ENCODE data around the gene OR51B4. TPM values are rescaled to one million over a fixed set of nuclear protein-coding genes. Genes with fewer than 3 reads are reported as not detected.

OR51B4 gene
- total RNA-seq, 4 donors from 2014 or later = not detected

DNA sequence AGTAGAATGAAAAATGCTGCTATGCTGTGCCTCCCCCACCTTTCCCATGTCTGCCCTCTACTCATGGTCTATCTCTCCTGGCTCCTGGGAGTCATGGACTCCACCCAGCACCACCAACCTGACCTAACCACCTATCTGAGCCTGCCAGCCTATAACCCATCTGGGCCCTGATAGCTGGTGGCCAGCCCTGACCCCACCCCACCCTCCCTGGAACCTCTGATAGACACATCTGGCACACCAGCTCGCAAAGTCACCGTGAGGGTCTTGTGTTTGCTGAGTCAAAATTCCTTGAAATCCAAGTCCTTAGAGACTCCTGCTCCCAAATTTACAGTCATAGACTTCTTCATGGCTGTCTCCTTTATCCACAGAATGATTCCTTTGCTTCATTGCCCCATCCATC is 17.1 kb downstream of the OR51B4 start:
- TF ChIP-seq, protein P1, sequence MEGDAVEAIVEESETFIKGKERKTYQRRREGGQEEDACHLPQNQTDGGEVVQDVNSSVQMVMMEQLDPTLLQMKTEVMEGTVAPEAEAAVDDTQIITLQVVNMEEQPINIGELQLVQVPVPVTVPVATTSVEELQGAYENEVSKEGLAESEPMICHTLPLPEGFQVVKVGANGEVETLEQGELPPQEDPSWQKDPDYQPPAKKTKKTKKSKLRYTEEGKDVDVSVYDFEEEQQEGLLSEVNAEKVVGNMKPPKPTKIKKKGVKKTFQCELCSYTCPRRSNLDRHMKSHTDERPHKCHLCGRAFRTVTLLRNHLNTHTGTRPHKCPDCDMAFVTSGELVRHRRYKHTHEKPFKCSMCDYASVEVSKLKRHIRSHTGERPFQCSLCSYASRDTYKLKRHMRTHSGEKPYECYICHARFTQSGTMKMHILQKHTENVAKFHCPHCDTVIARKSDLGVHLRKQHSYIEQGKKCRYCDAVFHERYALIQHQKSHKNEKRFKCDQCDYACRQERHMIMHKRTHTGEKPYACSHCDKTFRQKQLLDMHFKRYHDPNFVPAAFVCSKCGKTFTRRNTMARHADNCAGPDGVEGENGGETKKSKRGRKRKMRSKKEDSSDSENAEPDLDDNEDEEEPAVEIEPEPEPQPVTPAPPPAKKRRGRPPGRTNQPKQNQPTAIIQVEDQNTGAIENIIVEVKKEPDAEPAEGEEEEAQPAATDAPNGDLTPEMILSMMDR (IDR thresholded peaks at IDR 0.05; ENCODE audit: low read depth) = no peak

DNA sequence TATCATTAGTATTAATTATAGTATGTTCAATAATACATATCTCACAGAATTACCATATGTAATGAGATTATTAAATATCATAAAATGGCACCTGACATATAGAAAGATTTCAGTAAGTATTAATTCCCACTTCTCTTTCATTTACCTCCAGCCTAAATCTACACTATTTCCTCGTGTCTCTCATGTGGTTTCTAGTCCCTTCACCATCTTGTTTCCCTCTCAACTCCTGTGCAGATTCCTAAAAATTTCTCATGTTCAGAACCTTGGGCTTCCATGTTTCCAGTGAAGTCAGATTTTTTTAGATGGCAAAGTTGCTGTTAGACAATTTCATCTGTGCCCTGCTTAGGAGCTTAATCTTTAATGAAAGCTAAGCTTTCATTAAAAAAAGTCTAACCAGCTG is 17.9 kb downstream of the OR51B4 start:
- TF ChIP-seq, protein P1 (IDR thresholded peaks at IDR 0.05; ENCODE audit: low read depth) = no peak

DNA sequence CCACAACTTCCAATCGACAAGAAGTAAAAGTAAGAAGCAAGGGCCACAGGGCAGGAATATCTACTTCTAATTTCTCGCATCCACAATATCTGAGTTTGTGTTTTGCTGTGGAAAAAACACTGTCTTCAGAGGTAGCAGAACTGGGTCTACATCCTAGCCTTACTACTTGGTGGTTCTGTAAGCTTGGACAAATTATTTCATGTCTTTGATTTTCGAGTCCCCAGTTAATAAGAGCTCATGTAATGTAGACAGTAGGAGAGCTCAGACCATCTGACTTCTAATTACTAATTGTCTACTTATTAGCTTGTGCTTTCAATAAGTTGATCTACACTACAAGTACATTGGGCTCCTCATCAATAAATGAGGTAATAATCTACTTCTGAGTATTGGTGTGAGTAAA is 18.7 kb downstream of the OR51B4 start:
- TF ChIP-seq, protein P1 (IDR thresholded peaks at IDR 0.05; ENCODE audit: low read depth) = no peak

DNA sequence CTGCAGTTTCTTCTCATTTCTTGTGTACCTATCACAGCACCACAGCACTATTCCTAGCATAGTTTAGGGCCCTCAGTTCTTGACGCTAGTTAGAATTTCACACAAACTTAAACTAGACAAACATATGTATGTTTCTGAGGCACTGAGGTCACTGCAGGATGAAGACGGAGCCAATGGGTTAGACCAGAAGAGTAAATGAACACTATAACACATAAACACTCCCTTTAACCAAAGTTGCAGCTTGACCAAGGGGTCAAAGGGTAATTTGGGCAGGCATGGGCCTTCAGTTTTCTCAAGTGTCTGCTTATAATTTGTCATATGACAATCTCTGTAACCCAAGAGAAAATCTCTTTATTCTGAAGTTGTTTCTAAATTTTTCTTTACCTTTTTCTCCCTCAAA is 19.1 kb downstream of the OR51B4 start:
- TF ChIP-seq, protein P1 (IDR thresholded peaks at IDR 0.05; ENCODE audit: low read depth) = no peak

DNA sequence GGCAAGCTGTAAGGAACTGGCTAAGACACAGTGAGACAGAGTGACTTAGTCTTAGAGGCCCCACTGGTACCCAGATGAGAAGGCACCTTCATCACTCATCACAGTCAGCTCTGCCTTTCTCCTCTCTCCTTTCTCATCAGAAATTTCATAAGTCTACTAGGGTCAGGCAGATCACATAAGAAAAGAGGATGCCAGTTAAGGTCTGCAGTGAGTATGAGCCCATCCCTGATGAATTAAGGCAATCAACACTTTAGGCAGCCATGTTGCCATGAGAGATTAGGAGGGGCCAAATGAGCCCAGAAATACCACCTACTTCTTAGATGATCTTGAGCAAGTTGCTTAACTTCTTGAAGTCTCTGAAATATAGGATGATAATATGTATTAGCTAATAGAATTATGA is 20.1 kb downstream of the OR51B4 start:
- TF ChIP-seq, protein P1 (IDR thresholded peaks at IDR 0.05; ENCODE audit: low read depth) = no peak

DNA sequence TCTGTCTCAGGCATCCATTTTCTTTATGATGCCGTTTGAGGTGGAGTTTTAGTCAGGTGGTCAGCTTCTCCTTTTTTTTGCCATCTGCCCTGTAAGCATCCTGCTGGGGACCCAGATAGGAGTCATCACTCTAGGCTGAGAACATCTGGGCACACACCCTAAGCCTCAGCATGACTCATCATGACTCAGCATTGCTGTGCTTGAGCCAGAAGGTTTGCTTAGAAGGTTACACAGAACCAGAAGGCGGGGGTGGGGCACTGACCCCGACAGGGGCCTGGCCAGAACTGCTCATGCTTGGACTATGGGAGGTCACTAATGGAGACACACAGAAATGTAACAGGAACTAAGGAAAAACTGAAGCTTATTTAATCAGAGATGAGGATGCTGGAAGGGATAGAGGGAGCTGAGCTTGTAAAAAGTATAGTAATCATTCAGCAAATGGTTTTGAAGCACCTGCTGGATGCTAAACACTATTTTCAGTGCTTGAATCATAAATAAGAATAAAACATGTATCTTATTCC is 21.1 kb downstream of the OR51B4 start:
- TF ChIP-seq, protein P1 (IDR thresholded peaks at IDR 0.05; ENCODE audit: low read depth) = no peak

DNA sequence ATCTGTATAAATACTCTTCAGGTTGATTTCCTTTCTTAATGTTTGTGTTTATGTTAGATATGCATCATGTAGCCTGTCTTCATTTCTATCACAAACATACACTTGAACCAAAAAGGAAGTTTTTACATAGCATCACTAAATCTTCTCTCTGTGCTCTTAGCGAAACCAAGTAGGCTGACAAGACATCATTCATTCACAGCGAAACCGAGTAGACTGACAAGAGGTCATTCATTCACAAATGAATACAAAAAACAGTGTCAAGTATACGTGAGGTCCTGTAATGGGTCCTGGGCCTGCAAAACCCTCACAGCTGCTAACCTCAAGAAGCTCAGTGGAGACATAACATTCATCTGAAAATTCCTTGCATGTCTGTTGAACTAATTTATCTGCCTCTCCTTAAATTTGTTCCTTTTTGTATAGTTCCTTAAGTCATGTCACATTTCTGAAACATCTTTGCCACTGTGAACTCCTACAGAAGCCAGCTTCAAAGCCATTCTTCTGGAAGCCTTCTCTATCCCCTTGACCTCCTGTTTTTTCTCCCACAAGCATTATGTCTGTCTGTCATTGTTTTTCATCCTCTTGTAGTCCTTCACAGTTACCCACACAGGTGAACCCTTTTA is 22.2 kb downstream of the OR51B4 start:
- TF ChIP-seq, protein P1 (IDR thresholded peaks at IDR 0.05; ENCODE audit: low read depth) = no peak
